A673 (cell line): ENCODE results near the gene CFAP46. TPM values are rescaled to one million over a fixed set of nuclear protein-coding genes. Genes with fewer than 3 reads are reported as not detected.
"Not testable (repeated sequence)": the region's sequence is repeated elsewhere in the genome, so short reads cannot be mapped to it uniquely, and the experiment has no call there.

Experiments
- BruUV-seq: library from RNA; stranded (reverse); fragments of 400-500 nt; replicated peaks from 2 replicates; lab custom pipeline; 2021; lab: Mats Ljungman, UMichigan
- CTCF ChIA-PET: fragments of 300-600 bp; sonication (Branson Sonifier 250); formaldehyde crosslinking; loops from one replicate; lab custom pipeline; 2022; ENCODE audit warnings: antibody characterized with exemption; lab: Charles Lee
- POLR2A ChIA-PET: fragments of 300-600 bp; sonication (Branson Sonifier 250); formaldehyde crosslinking; loops from one replicate; lab custom pipeline; 2022; ENCODE audit warnings: antibody characterized with exemption; ENCODE audit not compliant: low non-redundant PET; lab: Charles Lee
- DNase-seq: peaks from one replicate; pipeline ENCODE4 v3.0.0-alpha.2; 2015; ENCODE audit warnings: low spot score
- H3K27ac ChIP-seq: fragments of 200-600 bp; sonication (generic); 2 replicates; pipeline ENCODE4 v1.5.1; 2016; ENCODE audit warnings: mixed run types, low read depth, mild to moderate bottlenecking, mixed read lengths, antibody characterized with exemption, low read length; ENCODE audit not compliant: poor library complexity, severe bottlenecking
- H3K27me3 ChIP-seq: fragments of 200-600 bp; sonication (generic); replicated peaks from 2 replicates; pipeline ENCODE4 v1.6.1; 2017; ENCODE audit warnings: mixed run types, low read depth, mild to moderate bottlenecking, mixed read lengths, antibody characterized with exemption, low read length; ENCODE audit not compliant: insufficient read depth, poor library complexity
- H3K36me3 ChIP-seq: fragments of 200-600 bp; sonication (generic); 2 replicates; pipeline ENCODE4 v1.6.1; 2016; ENCODE audit warnings: mixed run types, mild to moderate bottlenecking, mixed read lengths, antibody characterized with exemption, low read length; ENCODE audit not compliant: insufficient read depth, poor library complexity, severe bottlenecking
- H3K4me1 ChIP-seq: fragments of 200-600 bp; sonication (generic); 2 replicates; pipeline ENCODE4 v1.6.1; 2017; ENCODE audit warnings: mixed run types, mild to moderate bottlenecking, mixed read lengths, antibody characterized with exemption, low read length; ENCODE audit not compliant: insufficient read depth, poor library complexity, severe bottlenecking
- H3K4me3 ChIP-seq: fragments of 200-600 bp; sonication (generic); 2 replicates; pipeline ENCODE4 v1.5.1; 2016; ENCODE audit warnings: low read depth, mixed run types, mild to moderate bottlenecking, mixed read lengths, low read length; ENCODE audit not compliant: poor library complexity, severe bottlenecking
- H3K9me3 ChIP-seq: fragments of 200-600 bp; sonication (generic); 2 replicates; pipeline ENCODE4 v1.6.1; 2016; ENCODE audit warnings: mixed run types, low read depth, mild to moderate bottlenecking, mixed read lengths, antibody characterized with exemption, low read length; ENCODE audit not compliant: poor library complexity, severe bottlenecking
- CTCF ChIP-seq: fragments of 300-800, 200-600 bp; sonication (generic); conservative IDR thresholded peaks from 2 replicates; pipeline ENCODE4 v1.5.1; 2017; ENCODE audit warnings: low read depth, mild to moderate bottlenecking, antibody characterized with exemption, low read length, moderate library complexity, mixed read lengths
- EZH2 ChIP-seq: fragments of 200-600 bp; sonication (generic); IDR thresholded peaks from 2 replicates; pipeline ENCODE4 v1.6.1; 2017; ENCODE audit warnings: borderline replicate concordance, low read depth, mild to moderate bottlenecking, mixed read lengths, antibody characterized with exemption, low read length; ENCODE audit not compliant: poor library complexity, severe bottlenecking
- intact Hi-C: fragments of 100-400 bp; cut with micrococcal nuclease; formaldehyde crosslinking; loops from one replicate; pipeline ENCODE4 v1.10.0; 2022; ENCODE audit not compliant: unreplicated experiment
- total RNA-seq: library from RNA; stranded (reverse); gene quantifications from 2 replicates; pipeline ENCODE4 v1.2.3, GENCODE V29; 2021

The CFAP46 gene
- total RNA-seq, 1 experiment from 2014 or later = 1.9 TPM

GRCh38 chr10:132925614-132926013 is 16.8 kb downstream of the CFAP46 start:
- POLR2A ChIA-PET = no interaction called here
- Histone ChIP-seq H3K9me3 (no peaks in the 10 kb centered on the region), H3K36me3 (no peaks in the 10 kb centered on the region), H3K4me1 (no peaks in the 10 kb centered on the region), H3K27ac (no peak overlapping the region), H3K27me3 (no peaks in the 10 kb centered on the region), H3K4me3 (no peak overlapping the region)
- intact Hi-C loops = no loop called here
- DNase-seq = no peak
- TF ChIP-seq EZH2 = no peak
- no peak for TF ChIP-seq CTCF
- no TSS peak for BruUV-seq
- CTCF ChIA-PET = no interaction called here

GRCh38 chr10:132925071-132925561 is 17.3 kb downstream of the CFAP46 start:
- H3K4me3 ChIP-seq = no peak overlapping the region
- no peak for DNase-seq
- BruUV-seq = no TSS peak
- no peak for TF ChIP-seq CTCF
- no peak for TF ChIP-seq EZH2
- H3K27me3 ChIP-seq = no peaks in the 10 kb centered on the region
- H3K27ac ChIP-seq = no peak overlapping the region
- H3K4me1 ChIP-seq = no peaks in the 10 kb centered on the region
- H3K36me3 ChIP-seq = no peaks in the 10 kb centered on the region
- intact Hi-C loops = no loop called here
- ChIA-PET POLR2A (no interaction called here), CTCF (no interaction called here)
- H3K9me3 ChIP-seq = no peaks in the 10 kb centered on the region

GRCh38 chr10:132924046-132924952 is 18.1 kb downstream of the CFAP46 start:
- ChIA-PET POLR2A (no interaction called here), CTCF (no interaction called here)
- Histone ChIP-seq H3K4me1 (no peaks in the 10 kb centered on the region), H3K27ac (no peak overlapping the region), H3K36me3 (no peaks in the 10 kb centered on the region), H3K4me3 (no peak overlapping the region), H3K9me3 (no peaks in the 10 kb centered on the region), H3K27me3 (no peaks in the 10 kb centered on the region)
- BruUV-seq = no TSS peak
- DNase-seq = no peak
- TF ChIP-seq CTCF (no peak), EZH2 (no peak)
- intact Hi-C loops = no loop called here

GRCh38 chr10:132923384-132923783 is 19.0 kb downstream of the CFAP46 start:
- H3K36me3 ChIP-seq, POLR2A ChIA-PET, DNase-seq, H3K27me3 ChIP-seq, H3K27ac ChIP-seq, BruUV-seq, H3K9me3 ChIP-seq, CTCF ChIA-PET, H3K4me1 ChIP-seq, H3K4me3 ChIP-seq, intact Hi-C loops: not testable (repeated sequence)
